ENCODE data around the gene CYB5B. TPM values are rescaled to one million over a fixed set of nuclear protein-coding genes. Genes with fewer than 3 reads are reported as not detected.

Gene CYB5B
- total and polyA plus RNA-seq, 2 experiments from 2014 or later, result 47.1 to 115 TPM

- peaks cover 21% of the 10 kb centered on the region for H3K4me1 ChIP-seq (ENCODE audit: insufficient read depth)
- no peak overlapping the region for H3K4me3 ChIP-seq
- no peaks in the 10 kb centered on the region for H3K9me2 ChIP-seq (ENCODE audit: insufficient read depth)
- no peaks in the 10 kb centered on the region for H3K27me3 ChIP-seq (replicated peaks; ENCODE audit: insufficient read depth)
- H3K4me2 ChIP-seq (ENCODE audit: unreplicated experiment), result no peak overlapping the region
- no peak for DNase-seq
- peaks cover 28% of the 10 kb centered on the region for H3F3A ChIP-seq (ENCODE audit: insufficient read depth)
- H3K79me2 ChIP-seq (ENCODE audit: insufficient read depth), result no peaks in the 10 kb centered on the region
- H3K9ac ChIP-seq, result no peak overlapping the region
- in situ Hi-C loops (cut with MboI), result no loop called here
- no peak for TF ChIP-seq EZH2phosphoT487 (IDR thresholded peaks at IDR 0.05; ENCODE audit: insufficient read depth, low read depth)
- no peak for TF ChIP-seq EZH2 (IDR thresholded peaks at IDR 0.05; ENCODE audit: insufficient read depth, poor library complexity, severe bottlenecking)
- 39 to 41% methylated on average over 5 of the region's 5 CpGs for WGBS, 2 experiments (ENCODE audit: low coverage in 1 of 2, low lambda C conversion rate in 2 of 2, missing lambda C conversion rate in 2 of 2)
- H4K20me1 ChIP-seq (ENCODE audit: insufficient read depth), result no peaks in the 10 kb centered on the region
- H3K27ac ChIP-seq, result no peak overlapping the region
- no peaks in the 10 kb centered on the region for H3K36me3 ChIP-seq (ENCODE audit: low read depth)
- no peak overlapping the region for H2AFZ ChIP-seq
- no peaks in the 10 kb centered on the region for H3K9me3 ChIP-seq (ENCODE audit: low read depth)
Observed at GRCh38 chr16:69483611-69484010, 59.2 kb downstream of the CYB5B start.

GRCh38 chr16:69485361-69485760, 60.9 kb downstream of the CYB5B start:
- Histone ChIP-seq H3K9me2 (ENCODE audit: insufficient read depth) (no peaks in the 10 kb centered on the region), H3K4me1 (ENCODE audit: insufficient read depth) (peaks cover 21% of the 10 kb centered on the region), H3K4me3 (no peak overlapping the region), H3K9ac (no peak overlapping the region), H3K27ac (no peak overlapping the region), H3K27me3 (replicated peaks; ENCODE audit: insufficient read depth) (no peaks in the 10 kb centered on the region), H3K79me2 (ENCODE audit: insufficient read depth) (no peaks in the 10 kb centered on the region), H3K4me2 (ENCODE audit: unreplicated experiment) (no peak overlapping the region), H4K20me1 (ENCODE audit: insufficient read depth) (no peaks in the 10 kb centered on the region), H3K36me3 (ENCODE audit: low read depth) (no peaks in the 10 kb centered on the region), H3K9me3 (ENCODE audit: low read depth) (no peaks in the 10 kb centered on the region), H3F3A (ENCODE audit: insufficient read depth) (peaks cover 28% of the 10 kb centered on the region), H2AFZ (no peak overlapping the region)
- WGBS, 2 experiments (ENCODE audit: low coverage in 1 of 2, low lambda C conversion rate in 2 of 2, missing lambda C conversion rate in 2 of 2), result 98 to 100% methylated on average over 2 of the region's 2 CpGs
- TF ChIP-seq EZH2 (IDR thresholded peaks at IDR 0.05; ENCODE audit: insufficient read depth, poor library complexity, severe bottlenecking) (no peak), EZH2phosphoT487 (IDR thresholded peaks at IDR 0.05; ENCODE audit: insufficient read depth, low read depth) (no peak)
- DNase-seq, result no peak
- in situ Hi-C loops (cut with MboI), result no loop called here

GRCh38 chr16:69485816-69486215, 61.4 kb downstream of the CYB5B start:
- H2AFZ ChIP-seq, result no peak overlapping the region
- H3K9me2 ChIP-seq (ENCODE audit: insufficient read depth), result no peaks in the 10 kb centered on the region
- H3K9me3 ChIP-seq (ENCODE audit: low read depth), result no peaks in the 10 kb centered on the region
- peaks cover 21% of the 10 kb centered on the region for H3K4me1 ChIP-seq (ENCODE audit: insufficient read depth)
- H3K27me3 ChIP-seq (replicated peaks; ENCODE audit: insufficient read depth), result no peaks in the 10 kb centered on the region
- no peaks in the 10 kb centered on the region for H3K79me2 ChIP-seq (ENCODE audit: insufficient read depth)
- no peak for DNase-seq
- no peak overlapping the region for H3K4me3 ChIP-seq
- no peak overlapping the region for H3K4me2 ChIP-seq (ENCODE audit: unreplicated experiment)
- no peaks in the 10 kb centered on the region for H4K20me1 ChIP-seq (ENCODE audit: insufficient read depth)
- H3K27ac ChIP-seq, result no peak overlapping the region
- H3K9ac ChIP-seq, result no peak overlapping the region
- in situ Hi-C loops (cut with MboI), result no loop called here
- TF ChIP-seq EZH2phosphoT487 (IDR thresholded peaks at IDR 0.05; ENCODE audit: insufficient read depth, low read depth) (no peak), EZH2 (IDR thresholded peaks at IDR 0.05; ENCODE audit: insufficient read depth, poor library complexity, severe bottlenecking) (no peak)
- H3F3A ChIP-seq (ENCODE audit: insufficient read depth), result peaks cover 28% of the 10 kb centered on the region
- H3K36me3 ChIP-seq (ENCODE audit: low read depth), result no peaks in the 10 kb centered on the region
- WGBS, 2 experiments (ENCODE audit: low coverage in 1 of 2, low lambda C conversion rate in 2 of 2, missing lambda C conversion rate in 2 of 2), result 95 to 97% methylated on average over 6 of the region's 6 CpGs

- H3K79me2 ChIP-seq (ENCODE audit: insufficient read depth), result no peaks in the 10 kb centered on the region
- H3K4me3 ChIP-seq, result no peak overlapping the region
- H3K36me3 ChIP-seq (ENCODE audit: low read depth), result no peaks in the 10 kb centered on the region
- TF ChIP-seq EZH2 (IDR thresholded peaks at IDR 0.05; ENCODE audit: insufficient read depth, poor library complexity, severe bottlenecking) (no peak), EZH2phosphoT487 (IDR thresholded peaks at IDR 0.05; ENCODE audit: insufficient read depth, low read depth) (no peak)
- no peak for DNase-seq
- H3K27ac ChIP-seq, result no peak overlapping the region
- in situ Hi-C loops (cut with MboI), result no loop called here
- H3F3A ChIP-seq (ENCODE audit: insufficient read depth), result peaks cover 27% of the 10 kb centered on the region
- WGBS, 2 experiments (ENCODE audit: low coverage in 1 of 2, low lambda C conversion rate in 2 of 2, missing lambda C conversion rate in 2 of 2), result 73 to 84% methylated on average over 5 of the region's 5 CpGs
- no peak overlapping the region for H2AFZ ChIP-seq
- no peaks in the 10 kb centered on the region for H3K27me3 ChIP-seq (replicated peaks; ENCODE audit: insufficient read depth)
- H4K20me1 ChIP-seq (ENCODE audit: insufficient read depth), result no peaks in the 10 kb centered on the region
- no peaks in the 10 kb centered on the region for H3K9me3 ChIP-seq (ENCODE audit: low read depth)
- peaks cover 21% of the 10 kb centered on the region for H3K4me1 ChIP-seq (ENCODE audit: insufficient read depth)
- no peaks in the 10 kb centered on the region for H3K9me2 ChIP-seq (ENCODE audit: insufficient read depth)
- no peak overlapping the region for H3K4me2 ChIP-seq (ENCODE audit: unreplicated experiment)
- no peak overlapping the region for H3K9ac ChIP-seq
Observed at GRCh38 chr16:69486272-69486671, 61.9 kb downstream of the CYB5B start.

- Histone ChIP-seq H3K9me2 (ENCODE audit: insufficient read depth) (no peaks in the 10 kb centered on the region), H3K9ac (no peak overlapping the region), H3F3A (ENCODE audit: insufficient read depth) (peaks cover 22% of the 10 kb centered on the region), H3K27me3 (replicated peaks; ENCODE audit: insufficient read depth) (no peaks in the 10 kb centered on the region), H3K27ac (no peak overlapping the region), H3K9me3 (ENCODE audit: low read depth) (no peaks in the 10 kb centered on the region), H3K4me2 (ENCODE audit: unreplicated experiment) (no peak overlapping the region), H3K4me1 (ENCODE audit: insufficient read depth) (peaks cover 18% of the 10 kb centered on the region), H3K79me2 (ENCODE audit: insufficient read depth) (no peaks in the 10 kb centered on the region), H3K36me3 (ENCODE audit: low read depth) (no peaks in the 10 kb centered on the region), H2AFZ (no peak overlapping the region), H4K20me1 (ENCODE audit: insufficient read depth) (no peaks in the 10 kb centered on the region), H3K4me3 (no peak overlapping the region)
- no peak for TF ChIP-seq EZH2phosphoT487 (IDR thresholded peaks at IDR 0.05; ENCODE audit: insufficient read depth, low read depth)
- TF ChIP-seq EZH2 (IDR thresholded peaks at IDR 0.05; ENCODE audit: insufficient read depth, poor library complexity, severe bottlenecking), result no peak
- in situ Hi-C loops (cut with MboI), result no loop called here
- DNase-seq, result no peak
- 86 to 93% methylated on average over 11 of the region's 11 CpGs for WGBS, 2 experiments (ENCODE audit: low coverage in 1 of 2, low lambda C conversion rate in 2 of 2, missing lambda C conversion rate in 2 of 2)
Observed at GRCh38 chr16:69486724-69487123, 62.3 kb downstream of the CYB5B start.
